NCI-H1694 treated with DMSO at 0.1 percent for 48 hours (cell line): ENCODE results near the gene ZNRF3.
"Not testable (repeated sequence)": the region's sequence is repeated elsewhere in the genome, so short reads cannot be mapped to it uniquely, and the experiment has no call there.

Source experiments
- DNase-seq: peaks from one replicate; lab custom pipeline; 2025; lab: John Stamatoyannopoulos, UW

The ZNRF3 gene

GRCh38 chr22:29039148-29039547 lies 155.8 kb downstream of the ZNRF3 start:
- no peak for DNase-seq

- not testable (repeated sequence) for DNase-seq
These were observed 156.3 kb downstream of the ZNRF3 start for GRCh38 chr22:29039684-29040083.

DNA sequence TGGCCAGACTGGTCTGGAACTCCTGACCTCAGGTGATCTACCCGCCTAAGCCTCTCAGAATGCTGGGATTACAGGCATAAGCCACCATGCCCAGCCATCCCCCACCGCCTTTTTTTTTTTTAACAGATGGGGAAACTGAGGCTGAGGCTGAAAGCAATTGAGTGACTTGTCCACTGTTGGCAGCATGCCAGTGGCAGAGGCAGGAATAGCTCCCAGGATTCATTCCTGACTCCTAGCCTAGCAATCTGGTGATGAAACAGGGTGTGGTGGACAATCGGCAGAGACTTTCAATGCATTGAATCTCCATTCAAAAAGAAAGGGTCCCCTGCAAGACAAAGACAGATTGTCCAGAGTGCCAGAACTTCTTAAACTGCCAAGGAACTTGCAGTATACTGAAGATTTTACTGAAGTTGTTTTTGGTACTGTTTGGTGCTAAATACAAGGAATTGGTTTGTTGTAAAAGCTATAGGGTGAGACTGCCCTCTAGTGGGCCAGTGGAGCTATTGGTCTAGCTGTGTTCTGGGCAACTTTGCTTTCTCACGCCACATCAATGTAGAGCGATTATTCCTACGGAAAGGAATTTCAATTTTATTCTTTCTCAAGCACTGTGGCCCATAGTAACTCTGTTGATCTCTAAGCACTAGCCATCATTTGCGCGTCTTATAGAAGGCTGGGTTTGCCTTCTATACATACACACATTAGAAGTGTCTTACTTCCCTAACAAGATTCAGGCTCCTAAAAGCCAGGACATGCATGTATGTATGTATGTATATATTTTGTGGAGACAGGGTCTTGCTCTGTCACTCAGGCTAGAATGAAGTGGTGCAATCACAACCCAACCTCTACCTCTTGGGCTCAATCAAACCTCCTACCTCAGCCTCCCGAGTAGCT lies 157.3 kb downstream of the ZNRF3 start:
- DNase-seq, result peak; percentile 70

DNA sequence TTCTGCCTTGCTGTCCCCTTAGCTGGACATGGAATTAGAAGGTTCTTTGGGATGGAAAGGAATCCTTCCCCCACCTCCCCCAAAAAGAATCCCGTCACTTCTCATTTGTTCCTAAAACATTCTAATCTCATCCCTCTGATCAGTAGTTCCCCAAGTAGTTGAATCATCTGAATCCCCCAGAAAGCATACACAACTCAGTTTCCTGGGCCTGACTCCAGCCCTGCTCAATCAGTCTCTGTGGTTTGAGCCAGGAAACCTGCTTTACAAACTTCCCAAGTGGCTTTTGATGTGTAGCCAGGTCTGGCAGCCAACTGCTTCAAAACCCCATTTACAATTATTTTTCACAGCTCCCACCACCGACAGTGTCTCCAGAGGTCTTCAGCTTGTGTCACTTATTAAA lies 158.0 kb downstream of the ZNRF3 start:
- DNase-seq, result no peak

DNA sequence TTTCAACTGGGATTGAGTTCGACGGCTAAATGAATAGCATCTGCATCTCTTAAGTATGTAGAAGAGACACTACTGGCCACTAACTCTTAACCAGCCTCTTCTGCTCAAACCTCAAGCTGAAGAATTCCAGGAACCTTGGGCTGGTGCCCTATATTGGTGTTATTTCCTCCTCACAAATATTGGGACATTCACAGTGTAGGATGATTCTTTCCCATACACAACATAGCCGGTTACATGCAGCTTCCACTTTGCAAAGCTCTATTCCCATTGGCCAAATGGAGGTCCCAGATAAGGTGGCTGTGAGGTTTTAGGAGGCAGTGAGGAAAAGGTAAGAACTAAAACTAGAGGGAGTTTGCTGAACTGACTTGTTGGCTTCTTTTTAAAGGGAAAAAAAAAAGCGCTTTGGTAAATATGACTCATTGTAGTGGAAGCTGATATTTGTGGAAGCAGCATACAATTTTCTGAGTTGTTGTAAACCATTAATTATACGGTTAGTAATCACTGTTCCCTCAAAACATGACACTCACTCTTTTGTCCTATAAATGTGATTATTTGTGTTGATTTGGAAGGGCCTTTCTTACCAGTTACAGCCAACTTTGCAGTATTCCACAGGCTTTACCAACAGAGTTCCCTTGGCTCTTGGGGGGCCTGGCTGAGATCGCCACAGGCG lies 160.7 kb downstream of the ZNRF3 start:
- no peak for DNase-seq

- DNase-seq, result no peak
These were observed 161.3 kb downstream of the ZNRF3 start for GRCh38 chr22:29044657-29045176.

DNA sequence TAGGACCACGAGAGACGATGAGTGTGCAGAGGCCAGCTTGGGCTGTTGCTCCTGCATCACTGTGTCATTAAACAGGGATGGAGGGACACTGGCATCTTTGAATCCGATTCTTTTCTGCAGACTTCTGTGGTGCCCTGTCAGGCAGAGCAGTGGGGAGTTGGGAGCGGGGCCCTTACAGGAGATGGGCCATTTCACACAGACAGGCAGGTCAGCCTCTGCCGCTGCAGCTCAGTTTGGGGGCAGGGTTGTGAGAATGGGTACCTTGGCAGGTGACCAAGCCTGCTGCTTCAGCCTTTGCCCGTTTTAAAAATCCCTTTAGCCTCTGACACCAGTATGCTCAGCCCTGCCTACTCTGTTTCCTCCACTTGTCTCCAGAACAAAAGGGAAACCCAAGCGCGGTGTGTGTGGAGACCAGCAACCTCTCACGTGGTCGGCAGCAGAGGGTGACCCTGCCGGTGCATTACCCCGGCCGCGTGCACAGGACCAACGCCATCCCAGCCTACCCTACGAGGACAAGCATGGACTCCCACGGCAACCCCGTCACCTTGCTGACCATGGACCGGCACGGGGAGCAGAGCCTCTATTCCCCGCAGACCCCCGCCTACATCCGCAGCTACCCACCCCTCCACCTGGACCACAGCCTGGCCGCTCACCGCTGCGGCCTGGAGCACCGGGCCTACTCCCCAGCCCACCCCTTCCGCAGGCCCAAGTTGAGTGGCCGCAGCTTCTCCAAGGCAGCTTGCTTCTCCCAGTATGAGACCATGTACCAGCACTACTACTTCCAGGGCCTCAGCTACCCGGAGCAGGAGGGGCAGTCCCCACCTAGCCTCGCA lies 165.7 kb downstream of the ZNRF3 start:
- DNase-seq, result no peak

- no peak for DNase-seq
These were observed 166.4 kb downstream of the ZNRF3 start for GRCh38 chr22:29049655-29050263.

GRCh38 chr22:29050457-29050856 lies 167.1 kb downstream of the ZNRF3 start:
- DNase-seq, result no peak

DNA sequence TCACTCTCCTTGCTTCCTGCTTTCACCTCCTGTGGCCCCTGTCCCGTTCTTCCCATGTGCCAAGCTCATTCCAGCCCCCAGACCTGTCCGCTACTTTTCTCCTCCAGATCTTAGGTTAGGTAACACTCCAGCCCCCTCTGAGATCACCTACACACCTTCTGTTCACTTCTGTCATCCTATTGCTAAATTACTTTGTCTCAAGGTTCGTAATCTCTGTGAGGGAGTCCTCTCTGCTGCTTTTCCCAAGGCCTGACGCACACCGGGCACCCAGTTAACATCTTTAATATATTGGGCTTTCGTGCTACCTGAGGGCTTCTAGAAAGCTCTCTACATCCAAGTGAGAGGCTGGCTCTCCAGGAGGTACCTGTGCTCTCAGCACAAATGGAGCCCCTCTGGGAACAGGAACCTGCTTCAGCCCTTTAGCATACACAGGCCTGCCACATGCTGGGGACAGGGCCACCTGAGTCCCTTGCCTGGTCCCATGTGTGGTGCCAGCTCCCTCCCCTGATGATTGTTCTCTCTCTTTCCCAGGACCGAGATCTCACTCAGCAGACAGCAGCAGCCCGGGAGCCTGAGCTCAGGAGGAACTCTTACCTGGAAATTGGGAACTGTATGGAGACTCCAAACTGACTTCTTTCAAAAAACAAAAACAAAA lies 169.8 kb downstream of the ZNRF3 start:
- DNase-seq, result no peak

- DNase-seq, result no peak
These were observed 170.9 kb downstream of the ZNRF3 start for GRCh38 chr22:29054251-29054767.

DNA sequence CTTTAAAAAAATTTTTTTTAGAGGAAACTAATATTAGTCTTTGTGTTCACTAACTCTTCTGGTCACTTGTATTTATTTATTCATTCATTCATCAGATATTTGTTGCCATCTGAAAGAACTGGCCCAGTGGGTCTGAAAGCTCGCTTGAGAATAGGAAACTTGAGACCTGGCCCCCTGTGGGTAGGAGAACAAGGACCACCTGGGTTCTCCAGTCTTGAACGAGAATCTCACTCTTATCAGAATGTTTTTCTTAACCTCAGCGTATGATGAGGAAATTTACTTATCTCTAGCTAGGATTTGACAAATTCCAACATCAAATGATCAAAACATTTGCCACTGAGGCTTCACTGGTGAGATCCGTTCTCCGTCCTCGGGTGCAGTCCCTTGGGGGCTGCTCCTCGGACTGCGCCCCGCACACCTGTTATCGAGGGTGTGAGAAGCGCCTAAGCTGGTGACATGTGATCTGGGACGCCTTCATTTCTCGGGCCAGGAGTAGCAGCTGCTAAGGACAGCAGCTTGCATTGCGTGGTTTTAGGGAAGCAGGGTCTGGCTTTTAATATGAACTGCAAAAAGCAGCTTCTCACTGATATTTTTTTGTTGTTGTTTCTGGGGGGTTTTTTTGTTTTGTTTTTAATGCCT lies 171.9 kb downstream of the ZNRF3 start:
- DNase-seq, result no peak

- DNase-seq, result no peak
These were observed 173.1 kb downstream of the ZNRF3 start for GRCh38 chr22:29056472-29056871.

- DNase-seq, result no peak
These were observed 177.0 kb downstream of the ZNRF3 start for GRCh38 chr22:29060251-29060869.

- no peak for DNase-seq
These were observed 177.6 kb downstream of the ZNRF3 start for GRCh38 chr22:29060931-29061330.

DNA sequence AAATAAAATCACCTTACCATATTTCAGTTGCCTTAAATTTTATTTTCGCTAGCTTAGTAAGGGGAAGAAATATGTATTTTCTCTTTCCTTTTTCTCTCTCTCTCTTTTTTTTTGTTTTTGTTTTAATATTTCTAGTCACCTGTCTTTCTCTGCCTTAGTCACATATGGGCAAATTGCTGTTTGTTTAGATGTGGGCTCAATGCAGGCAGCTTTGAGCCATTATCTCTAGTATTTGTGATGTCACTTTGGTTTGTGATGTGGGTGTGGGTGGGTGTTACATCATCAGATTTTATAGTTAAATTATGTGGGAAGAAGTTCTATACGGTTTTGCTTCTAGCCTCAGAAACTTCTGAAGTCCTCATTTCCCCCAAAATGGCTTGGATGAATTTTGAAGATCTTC lies 178.4 kb downstream of the ZNRF3 start, which contains the start of gene C22orf31:
Gene C22orf31, minus strand, starts transcription at position 59 of the 400 bp plus-strand sequence. Its CDS starts 39 bp downstream, at position 20.
- no peak for DNase-seq

DNA sequence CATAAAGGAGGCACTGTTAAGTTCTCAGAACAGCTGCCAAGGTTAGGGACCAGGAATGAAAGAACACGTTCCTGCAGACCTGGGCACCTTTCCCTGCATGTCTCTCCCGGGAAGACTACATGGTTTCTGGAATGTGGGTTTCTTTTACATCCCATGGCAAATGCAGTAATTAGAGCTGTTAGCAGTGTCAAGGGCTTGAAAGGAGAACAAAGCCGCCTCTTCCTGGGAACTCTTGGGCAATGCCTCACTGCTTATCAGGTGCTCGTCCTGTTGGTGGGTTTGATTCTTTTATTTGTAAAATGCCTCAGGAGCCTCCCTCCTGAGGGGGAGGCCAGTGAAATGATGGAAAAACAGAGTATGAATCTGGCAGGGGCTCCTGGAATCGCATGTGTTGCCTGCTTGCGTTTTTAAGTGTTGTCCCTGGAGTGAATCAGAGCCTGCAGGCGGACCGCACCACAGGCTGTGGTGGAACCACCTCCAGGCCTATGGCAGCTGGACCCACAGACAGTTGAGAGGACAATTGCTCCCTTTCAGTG lies 179.0 kb downstream of the ZNRF3 start:
- no peak for DNase-seq

DNA sequence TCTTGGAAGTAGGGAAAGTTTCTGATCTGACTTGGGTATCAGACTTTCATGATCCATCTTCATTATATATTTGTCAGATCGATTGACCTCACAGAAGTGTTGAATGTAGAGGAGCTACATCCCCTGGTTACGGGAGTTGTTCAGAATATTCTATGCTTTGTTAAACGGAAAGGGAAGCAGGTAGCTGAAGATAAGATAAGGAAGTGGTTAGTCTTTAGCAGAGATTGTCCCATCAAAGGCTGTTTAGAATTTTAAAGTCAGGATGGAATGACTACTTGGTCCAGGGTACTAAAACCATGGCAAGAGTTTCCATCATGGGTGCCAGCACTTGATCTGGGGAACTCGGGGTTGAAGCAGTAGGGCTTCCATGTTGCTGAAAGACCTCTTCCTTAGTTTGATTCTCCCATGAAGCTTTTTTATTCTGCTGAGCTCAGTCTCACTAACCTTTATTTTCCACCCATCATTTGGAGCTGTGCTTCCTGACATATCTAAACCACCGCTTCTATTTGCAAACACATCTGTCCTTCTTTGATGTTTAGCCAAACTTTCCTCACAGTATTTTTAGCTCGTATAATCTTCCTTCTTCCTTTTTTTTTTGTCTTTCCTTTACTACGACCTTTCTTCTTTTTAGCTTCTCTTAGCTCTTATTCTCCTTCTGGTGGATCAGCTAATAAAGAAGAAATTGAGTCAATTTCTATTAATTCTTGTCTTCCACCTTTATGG lies 182.3 kb downstream of the ZNRF3 start:
- no peak for DNase-seq

GRCh38 chr22:29069463-29069862 lies 186.1 kb downstream of the ZNRF3 start:
- no peak for DNase-seq
